ENCODE data around the gene TMEM229A. TPM values are rescaled to one million over a fixed set of nuclear protein-coding genes. Genes with fewer than 3 reads are reported as not detected.
A peak's percentile ranks its signal among the peaks of the same experiment; 100 is the strongest.

TMEM229A gene
- total and polyA plus RNA-seq, 9 of the 15 experiments (the other 6 are each of a cell fraction or from before 2014, with no cell fraction given): not detected

GRCh38 chr7:123992913-123993518 is 39.9 kb downstream of the TMEM229A start (continued):
- TF ChIP-seq CTCFL (IDR thresholded peaks at IDR 0.05; ENCODE audit: borderline replicate concordance, insufficient read depth, low read depth, low read length, poor library complexity, severe bottlenecking) (no peak), MAFF (IDR thresholded peaks at IDR 0.05; ENCODE audit: low read length) (no peak), MAZ (CRISPR knock-in tag; conservative IDR thresholded peaks at IDR 0.05 in 1 of 2, IDR thresholded peaks at IDR 0.05 in 1 of 2) (peak in 1 of 2 experiments; percentile 91; a peak in 2 of 4 replicates), POLR2AphosphoS5 (IDR thresholded peaks at IDR 0.05; ENCODE audit: control insufficient read depth, insufficient read depth, low read depth, low read length) (no peak), HBP1 (CRISPR knock-in tag; IDR thresholded peaks at IDR 0.05) (peak; percentile 92), TFE3 (CRISPR knock-in tag; IDR thresholded peaks at IDR 0.05) (no peak; the same call in 1 of the 2 replicates), PRPF4 (IDR thresholded peaks at IDR 0.05; ENCODE audit: insufficient read depth, low read depth, low read length, poor library complexity, severe bottlenecking) (no peak), CREM (IDR thresholded peaks at IDR 0.05; ENCODE audit: low read depth) (no peak), ARID3A (IDR thresholded peaks at IDR 0.05; ENCODE audit: borderline replicate concordance, low read depth, low read length) (no peak), KAT8 (IDR thresholded peaks at IDR 0.05; ENCODE audit: low read depth) (no peak), MTA2 (IDR thresholded peaks at IDR 0.05; ENCODE audit: low read depth) (no peak), NFIC (IDR thresholded peaks at IDR 0.05) (no peak), SAP30 (IDR thresholded peaks at IDR 0.05; ENCODE audit: borderline replicate concordance, insufficient read depth, low read depth, low read length, poor library complexity, severe bottlenecking) (no peak), PTRF (tag; IDR thresholded peaks at IDR 0.05) (no peak), WHSC1 (IDR thresholded peaks at IDR 0.05; ENCODE audit: low read length) (no peak), CAMTA2 (CRISPR knock-in tag; conservative IDR thresholded peaks at IDR 0.05) (no peak), DEAF1 (CRISPR knock-in tag; IDR thresholded peaks at IDR 0.05) (peak; percentile 73), HEY1 (CRISPR knock-in tag; IDR thresholded peaks at IDR 0.05; ENCODE audit: borderline replicate concordance) (peak; percentile 90), IRF2 (CRISPR knock-in tag; IDR thresholded peaks at IDR 0.05) (no peak)
